HG03139 (cell line): ENCODE measurements around the gene EPSTI1.
"Not testable (repeated sequence)": the region's sequence is repeated elsewhere in the genome, so short reads cannot be mapped to it uniquely, and the experiment has no call there.

Source experiments
- ATAC-seq: cut with Tn5 transposase; IDR thresholded peaks from one replicate; pipeline ENCODE4 v1.9.1; 2021; ENCODE audit not compliant: unreplicated experiment

EPSTI1 gene

DNA sequence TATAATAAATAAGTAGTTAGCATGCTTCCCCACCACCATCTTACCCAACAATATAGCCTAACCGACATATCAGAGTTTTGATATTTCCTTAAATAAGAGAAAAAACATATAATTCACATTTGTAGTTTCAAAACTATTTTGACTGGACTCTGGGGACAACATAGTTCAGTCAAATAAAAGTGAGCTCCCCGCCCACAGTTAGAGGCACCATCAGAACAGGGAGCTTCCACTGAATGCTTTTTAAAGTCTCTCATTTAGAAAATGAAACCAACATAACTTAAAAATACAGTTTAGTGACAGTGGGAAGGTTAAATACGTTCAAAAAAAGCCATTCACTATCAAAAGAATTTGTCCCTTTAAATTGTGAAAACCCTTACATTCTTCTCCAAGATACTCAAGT, 92.8 kb downstream of the EPSTI1 start:
- ATAC-seq: no peak

DNA sequence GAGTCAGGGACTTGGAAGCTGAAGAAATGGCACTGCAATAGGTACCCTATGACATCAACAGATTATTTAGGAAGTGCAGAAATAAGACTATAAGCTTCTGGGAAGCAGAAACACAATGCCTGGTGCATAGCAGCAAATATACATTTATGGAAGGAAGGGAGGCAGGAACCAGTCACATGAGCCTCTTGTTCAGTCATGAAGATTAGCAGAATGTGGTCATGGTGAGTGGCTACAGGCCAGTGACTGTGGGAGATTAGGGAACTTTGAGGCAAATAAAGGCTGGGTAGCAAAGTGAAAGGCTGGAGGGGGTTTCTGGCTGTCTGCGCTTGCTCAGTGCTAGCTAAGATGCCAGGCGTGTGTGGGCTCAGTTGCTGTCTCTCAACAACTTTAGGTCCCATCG, 96.3 kb downstream of the EPSTI1 start:
- no peak for ATAC-seq

DNA sequence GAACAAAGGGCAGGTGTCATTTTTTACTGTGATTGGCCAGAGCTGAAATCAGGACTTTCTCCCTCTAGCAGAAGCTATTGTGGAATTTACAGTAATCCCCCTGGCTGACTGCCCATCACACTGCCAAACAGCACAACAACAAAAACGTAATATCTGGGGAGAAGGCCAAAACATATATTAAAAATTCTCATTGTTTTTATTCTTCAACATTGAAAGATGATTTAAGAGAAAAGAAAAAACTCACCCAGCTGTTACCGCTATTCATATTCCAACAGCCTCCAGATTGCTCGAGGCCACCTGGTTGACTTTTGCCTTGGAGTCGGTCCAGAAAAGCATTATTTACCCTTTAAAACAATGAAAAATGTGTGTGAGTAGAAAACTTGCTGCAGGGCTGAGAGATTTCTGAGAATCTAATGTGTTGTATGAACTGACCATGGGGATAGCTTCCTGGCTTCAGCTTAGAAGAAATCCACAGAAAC, 97.2 kb downstream of the EPSTI1 start:
- no peak for ATAC-seq

DNA sequence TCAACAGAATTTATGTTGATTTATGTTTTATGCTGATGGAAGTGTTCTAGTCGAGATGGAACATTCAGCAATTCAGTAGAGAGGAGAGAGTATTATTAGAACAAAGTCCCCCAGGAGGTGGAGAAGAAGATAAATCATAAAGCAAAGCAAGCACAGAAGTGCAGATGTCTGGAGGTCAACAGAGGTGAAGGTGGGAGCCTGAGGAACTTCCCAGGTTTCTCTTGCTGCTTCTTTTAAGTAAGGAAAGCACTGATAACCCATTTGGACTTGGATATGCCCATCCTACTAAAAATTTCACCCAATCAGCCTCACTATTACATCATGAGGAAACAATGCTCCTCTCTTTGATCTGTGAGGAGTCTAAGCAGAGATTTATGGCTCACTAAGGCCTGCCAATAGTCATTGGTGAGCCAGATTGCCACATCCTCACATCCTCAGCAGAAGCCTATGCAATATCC, 98.8 kb downstream of the EPSTI1 start:
- no peak for ATAC-seq

DNA sequence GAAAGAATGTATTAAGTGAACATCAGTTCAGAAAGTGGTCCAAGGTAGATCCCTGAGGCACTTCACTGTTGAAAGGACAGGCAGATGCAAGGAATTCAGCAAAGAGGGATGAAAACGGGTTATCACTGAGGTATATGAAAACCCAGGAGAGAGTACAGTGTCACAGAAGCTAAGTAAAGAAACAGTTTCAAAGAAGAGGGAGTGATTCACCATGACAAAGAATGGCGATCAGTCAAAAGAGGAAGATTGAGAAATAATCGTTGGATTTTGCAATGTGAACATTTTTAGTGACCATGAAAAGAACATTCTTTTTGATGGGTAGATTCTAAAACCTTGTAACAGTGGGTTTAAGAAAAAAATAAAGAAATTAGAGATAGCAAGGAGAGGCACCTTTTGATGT, 99.3 kb downstream of the EPSTI1 start:
- ATAC-seq: no peak

DNA sequence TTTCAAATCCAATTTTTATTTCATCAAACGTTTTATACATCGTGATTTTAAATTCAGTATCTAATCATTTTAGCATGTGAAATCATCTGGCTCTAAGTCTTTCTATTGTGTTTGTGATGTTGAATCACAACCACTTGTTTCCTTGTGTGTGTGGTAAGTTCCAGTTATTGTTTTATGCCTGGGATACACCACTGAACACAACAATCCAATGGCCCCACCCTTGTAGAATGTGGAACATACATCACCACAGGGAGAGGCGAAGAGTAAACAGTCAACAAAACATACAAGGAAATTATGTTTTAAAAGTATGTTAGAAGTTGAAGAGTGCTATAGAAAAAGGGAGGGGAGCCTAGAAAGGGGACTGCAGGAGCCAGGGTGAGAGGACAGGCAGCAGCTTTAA, 100.5 kb downstream of the EPSTI1 start:
- ATAC-seq: no peak

DNA sequence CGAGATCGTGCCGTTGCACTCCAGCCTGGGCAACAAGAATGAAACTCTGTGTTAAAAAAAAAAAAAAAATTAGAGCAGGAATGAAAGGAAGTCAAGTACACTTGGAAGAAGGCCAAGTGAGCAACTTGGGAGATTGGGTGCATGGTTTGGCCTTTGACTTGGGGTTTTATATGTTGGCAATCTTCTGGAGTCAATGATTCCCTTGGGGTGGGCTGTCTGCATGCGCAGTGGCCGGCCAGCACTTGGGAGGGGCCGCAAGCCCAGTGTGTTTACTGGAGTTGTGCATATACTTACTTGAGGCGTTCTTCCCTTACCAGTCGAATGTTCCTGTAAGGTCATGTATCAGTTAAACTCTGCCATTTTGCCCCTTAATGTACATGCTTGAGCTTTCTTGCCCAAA, 106.7 kb downstream of the EPSTI1 start:
- no peak for ATAC-seq

DNA sequence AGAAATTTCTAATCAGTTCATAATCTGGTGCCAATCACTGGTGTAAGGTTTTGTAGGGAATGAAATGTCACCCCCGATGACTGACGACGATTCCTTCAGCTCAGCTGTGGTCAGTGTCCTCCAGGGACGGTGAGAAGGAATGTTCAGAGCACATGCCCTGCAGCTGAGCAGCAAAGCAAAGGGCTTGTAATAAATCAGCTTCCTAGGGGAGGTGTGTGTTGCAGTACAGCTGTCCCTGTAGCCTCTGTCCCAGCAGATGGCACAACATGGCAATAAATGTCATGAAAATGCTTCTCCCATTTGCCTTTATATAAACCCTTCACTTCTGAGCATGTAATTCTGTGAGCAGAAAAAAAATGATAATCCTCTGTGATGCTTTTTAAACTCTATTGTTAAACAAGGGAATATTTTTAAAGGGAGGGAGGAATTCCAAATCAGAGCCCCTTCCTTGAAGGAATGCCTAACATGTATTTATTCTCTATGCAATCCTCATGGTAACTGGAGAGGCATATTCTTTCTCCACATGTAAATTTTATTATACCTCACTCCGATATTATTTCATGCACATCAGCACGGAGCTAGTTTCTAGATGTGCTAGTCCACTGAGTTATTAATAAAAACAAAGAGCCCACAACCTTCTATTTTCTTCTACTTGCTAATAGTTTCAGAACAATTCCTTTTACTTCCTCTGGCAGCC, 108.1 kb downstream of the EPSTI1 start:
- ATAC-seq: no peak

DNA sequence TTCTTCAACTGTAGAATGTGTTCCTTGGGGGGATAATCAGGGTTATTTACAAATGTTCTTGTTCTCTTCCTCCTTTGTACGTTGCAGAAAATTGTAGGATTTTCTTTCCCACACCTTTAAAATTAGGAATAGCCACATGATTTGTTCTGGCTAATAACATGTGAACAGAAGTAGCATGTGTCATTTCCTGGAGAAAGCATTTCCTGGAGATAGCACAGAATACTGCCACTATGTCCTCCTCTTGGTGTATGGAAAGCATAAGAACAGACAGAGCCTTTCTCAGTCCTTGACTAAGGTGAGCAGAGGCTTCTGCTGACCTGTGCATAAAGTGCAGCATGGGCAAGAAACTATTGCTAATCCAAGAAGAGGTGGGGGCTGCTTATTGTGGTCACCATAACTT, 108.9 kb downstream of the EPSTI1 start:
- ATAC-seq: no peak

DNA sequence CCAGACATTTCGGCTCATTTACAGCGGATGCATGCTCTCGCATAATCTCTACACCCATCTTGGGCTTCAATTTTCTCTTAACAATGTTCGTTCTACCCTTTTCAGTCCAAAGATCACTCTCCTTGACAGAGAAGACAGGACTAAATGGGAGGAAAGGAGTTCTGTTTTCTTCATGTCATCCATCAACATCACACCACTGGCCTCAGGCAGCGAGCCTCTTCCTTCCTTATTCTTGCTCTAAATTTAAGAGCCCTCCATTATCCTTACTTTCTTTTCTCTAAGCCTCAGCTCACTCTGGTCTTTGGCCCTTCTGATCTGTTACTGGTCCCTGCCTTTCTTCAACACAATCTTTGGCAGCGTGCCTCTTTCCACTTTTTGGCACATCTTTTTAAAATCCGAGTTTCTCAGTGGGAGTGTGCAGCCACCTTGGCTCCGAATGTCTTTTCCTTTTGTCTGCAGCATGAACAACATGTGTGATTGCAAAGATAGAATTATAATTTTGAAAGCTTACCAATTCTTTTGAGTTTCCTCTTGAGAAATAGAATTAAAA, 111.9 kb downstream of the EPSTI1 start:
- ATAC-seq: no peak

DNA sequence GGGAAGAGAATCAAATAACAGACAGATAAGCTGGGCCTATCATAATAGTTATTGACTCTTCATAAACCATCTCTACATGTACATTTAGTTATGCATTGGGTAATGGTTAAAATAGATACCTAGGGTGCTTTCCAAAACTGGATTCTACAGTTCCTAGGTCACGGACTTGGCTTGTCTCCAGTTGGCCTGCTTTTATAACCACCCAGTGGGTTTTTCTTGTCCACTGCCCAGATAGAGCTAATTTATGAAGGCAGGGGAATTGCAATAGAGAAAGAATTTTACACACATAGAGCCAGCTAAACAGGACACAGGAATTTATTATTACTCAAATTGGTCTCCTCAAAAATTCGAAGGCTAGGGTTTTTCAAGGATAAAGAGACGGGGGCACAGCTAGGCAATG, 113.3 kb downstream of the EPSTI1 start:
- ATAC-seq: no peak

DNA sequence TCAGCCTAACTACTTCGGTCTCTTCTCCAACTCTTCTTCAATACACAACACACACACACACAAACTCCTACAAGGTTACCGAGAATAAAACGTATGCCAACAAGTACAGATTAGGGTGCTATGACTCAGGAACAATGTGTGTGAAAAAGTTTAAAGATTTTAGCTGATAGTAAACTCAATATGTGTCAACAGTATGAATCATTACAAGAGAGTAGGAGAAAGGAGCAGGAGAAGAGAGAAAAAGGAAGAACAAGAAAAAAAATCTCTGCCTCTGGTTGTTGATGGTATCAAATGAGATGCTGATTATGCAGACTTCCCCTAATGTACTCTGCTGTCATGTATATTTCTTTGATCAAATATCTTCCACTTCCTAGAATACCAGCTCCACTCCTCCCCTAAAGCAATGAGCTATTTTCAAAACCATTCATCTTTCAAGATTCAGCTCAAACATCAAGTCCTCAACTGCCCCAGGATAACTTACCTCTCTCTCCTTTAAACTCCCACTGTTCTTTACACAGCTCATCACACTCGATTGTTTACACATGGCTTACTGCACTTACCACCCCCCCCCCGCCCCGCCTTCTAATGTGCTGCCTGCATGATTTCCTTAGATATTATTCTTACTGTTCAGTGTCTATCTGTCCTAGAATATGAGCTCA, 115.0 kb downstream of the EPSTI1 start:
- no peak for ATAC-seq

DNA sequence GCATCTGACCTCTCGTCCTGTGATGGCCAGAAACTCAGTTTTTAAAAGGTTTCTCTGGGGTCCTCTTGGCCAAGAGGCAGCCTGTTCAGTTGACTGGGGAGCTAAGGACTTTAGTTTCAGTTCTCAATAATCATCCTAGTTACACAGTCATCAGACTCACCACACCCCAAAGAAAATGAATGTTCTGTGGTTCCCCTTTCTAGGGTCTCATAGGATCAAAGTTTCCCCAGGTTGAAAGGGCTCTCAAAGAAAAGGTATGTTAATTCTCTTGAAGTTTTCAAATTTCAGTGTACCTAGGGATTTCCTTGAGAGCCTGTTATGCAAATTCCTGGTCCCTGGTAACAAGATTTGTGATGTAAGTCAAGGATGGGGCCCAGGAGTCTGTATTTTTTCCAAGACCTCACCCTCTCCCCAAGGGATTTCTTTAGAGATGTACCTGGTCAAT, 115.7 kb downstream of the EPSTI1 start:
- ATAC-seq: peak; percentile 87

DNA sequence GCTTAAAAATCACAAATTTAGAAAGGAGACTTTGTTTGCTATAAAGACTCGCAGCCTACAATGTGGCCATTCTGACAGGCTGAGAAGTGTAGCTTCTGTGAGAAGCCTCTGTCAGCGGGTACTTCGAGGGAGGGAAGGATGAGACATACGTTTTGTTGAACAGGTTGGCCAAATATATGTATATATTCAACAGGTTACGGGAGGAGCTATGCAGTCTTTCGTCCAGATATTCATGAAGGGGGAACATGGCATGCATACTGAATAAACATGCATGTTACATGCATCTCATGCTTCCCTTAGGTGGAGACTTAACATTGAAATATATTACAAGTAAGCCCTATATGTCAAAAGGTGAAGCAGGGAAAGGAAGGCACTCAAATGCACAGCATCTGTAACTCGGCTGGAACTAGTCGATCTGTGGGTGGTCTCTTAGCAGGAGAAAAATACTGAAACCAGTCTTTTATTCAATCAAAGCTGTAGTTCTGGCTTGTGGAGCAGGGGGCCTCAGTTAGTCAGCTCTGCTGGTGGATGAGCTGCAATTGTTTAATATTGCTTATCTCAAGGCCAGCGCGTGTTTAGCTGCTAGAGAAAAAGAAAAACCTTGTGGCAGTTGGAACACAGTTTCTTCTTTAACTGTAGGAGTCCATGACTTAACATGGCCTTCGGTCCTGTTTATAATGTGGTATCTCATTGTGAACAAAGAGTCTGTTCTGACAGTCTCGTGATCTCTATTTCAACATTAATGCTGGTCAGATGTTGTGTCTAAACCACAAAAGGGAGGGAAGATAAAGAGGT, 116.4 kb downstream of the EPSTI1 start:
- ATAC-seq: no peak

DNA sequence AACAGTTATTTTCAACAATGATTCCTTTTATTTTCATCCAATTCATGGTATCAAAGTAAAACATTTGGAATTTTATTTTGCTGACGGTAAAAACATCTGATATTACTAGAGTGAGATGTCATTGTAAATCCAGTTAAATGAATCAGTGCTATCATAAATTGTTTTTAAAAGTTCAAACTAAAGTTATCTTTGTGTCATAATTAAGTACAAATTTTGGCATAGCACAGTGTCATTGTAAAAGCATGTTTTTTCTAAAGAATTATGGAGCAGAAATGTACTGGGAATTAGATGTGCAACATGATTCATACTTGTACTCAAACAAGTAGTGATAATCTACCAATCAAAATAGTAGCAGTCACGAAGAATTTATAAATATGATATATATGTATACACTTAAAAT, 117.8 kb downstream of the EPSTI1 start:
- ATAC-seq: no peak

DNA sequence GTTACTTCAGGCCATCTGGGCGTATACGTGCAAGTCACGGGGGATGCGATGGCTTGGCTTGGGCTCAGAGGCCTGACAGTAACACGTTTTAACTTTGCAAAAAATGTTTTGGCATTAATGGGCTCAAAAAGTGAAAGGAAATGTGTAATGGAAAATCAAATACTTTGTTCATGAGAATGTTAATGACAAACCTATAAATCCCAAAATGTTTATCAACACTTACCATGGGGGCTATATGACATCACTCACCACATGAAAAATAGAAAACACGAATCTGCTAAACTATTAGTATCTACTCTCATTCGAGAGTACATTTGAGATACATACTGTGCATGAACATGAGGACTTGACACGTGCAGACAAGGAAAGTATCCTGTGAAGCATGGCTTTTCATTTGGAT, 119.0 kb downstream of the EPSTI1 start:
- no peak for ATAC-seq

DNA sequence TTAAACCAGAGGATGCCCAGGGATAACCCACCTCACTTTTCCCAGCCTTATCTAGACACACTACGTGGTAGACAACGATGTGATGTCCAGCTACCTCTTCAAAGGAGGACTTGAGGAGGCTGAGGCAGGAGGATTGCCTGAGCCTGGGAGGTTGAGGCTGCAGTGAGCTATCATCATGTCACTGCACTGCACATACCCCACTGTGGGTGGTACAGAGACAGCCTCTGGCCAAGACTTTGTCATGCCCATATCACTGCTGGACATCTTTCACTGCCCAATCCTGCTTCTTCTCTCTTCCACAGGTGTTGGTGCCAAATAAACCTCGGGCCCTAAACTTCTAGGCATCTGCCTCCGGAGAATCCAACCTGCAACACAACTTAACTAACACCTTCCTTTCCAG, 124.8 kb downstream of the EPSTI1 start:
- ATAC-seq: no peak

DNA sequence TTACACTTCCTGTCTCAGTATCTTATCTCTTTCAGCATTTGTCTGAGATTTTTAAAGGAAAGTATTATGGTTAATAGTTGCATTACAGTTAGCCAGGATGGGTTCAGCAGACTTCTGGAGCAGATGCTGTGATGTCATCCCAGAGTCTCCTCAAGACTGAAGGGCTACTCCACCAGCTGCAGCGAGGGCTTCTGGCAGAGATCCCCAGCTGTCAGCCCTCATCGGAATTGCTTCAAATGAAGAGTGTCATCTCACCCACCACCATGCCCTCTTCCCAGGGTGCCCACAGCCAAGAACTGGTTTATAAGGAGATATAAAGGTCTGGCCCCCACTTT, 126.3 kb downstream of the EPSTI1 start:
- ATAC-seq: no peak

DNA sequence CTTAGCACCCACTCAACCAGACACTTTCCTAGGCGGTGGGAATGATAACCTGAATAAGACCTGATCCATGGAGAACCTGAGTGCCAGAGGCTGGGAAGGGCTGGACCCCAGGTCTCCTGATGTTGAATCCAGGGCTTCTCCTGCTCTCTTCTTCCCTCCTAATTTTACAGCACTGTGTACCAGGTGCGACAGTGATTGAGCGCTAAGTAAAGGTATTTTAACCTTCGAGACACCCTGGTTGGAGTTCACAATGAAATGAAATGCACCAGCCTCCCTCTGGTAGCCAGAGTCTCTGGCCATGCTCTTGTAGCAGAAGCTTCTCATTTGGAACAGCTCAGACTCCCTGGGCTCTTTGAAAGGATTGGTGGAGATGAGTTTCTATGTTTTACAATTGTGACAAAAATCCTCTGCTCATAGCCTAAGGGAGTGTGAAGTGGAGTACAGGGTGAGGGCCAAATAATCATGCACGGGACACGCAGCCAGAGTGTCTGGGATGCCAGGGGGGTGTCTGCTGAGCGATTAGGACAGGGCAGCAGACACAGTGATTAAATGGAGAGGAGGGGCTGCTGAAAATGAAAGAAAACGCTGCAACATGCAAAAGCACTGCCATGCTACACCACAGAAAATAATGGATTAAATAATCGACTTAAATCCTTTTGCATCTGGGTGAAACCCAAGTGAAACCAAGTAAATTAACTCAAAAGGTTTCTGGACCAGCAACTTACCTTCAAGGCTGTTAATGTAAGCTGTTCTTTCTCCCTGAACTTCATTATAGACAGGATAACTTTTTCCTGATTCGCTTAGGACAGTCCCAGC, 126.9 kb downstream of the EPSTI1 start:
- ATAC-seq: no peak

DNA sequence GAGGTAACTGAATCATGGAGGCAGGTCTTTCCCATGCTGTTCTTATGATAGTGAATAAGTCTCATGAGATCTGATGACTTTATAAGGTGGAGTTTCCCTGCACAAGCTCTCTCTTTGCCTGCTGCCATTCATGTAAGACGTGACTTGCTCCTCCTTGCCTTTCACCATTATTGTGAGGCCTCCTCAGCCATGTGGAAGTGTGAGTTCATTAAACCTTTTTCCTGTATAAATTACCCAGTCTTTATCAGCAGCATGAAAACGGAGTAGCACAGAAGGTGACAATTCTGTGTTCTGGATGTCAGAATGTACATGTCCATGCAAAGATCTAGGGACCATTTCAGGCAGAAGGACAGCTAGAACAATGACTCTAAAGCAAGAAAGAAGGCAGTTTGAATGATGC, 129.7 kb downstream of the EPSTI1 start:
- ATAC-seq: not testable (repeated sequence)

DNA sequence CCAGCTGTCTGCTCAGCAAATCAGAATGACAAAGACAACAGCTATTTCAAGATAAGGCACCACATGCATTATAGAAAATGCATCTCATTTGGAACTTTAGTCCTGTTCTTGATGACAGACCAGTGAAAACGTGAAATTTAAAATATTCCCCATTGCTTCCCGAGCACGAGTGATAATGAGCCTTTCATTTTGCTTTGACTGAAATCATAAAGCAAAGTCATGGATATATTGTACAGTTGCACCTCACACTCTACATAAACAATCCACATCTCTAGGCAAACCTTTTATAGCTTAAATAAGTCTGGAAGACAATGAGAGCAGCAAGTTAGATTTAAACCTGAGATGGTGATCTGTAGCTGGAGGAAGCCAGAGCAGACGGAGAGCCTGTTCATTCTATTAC, 131.6 kb downstream of the EPSTI1 start:
- ATAC-seq: no peak
